ENCODE results near the gene TMED10. TPM values are rescaled to one million over a fixed set of nuclear protein-coding genes. Genes with fewer than 3 reads are reported as not detected.

The TMED10 gene
- total RNA-seq, 2 donors from 2014 or later = 333 to 360 TPM

DNA sequence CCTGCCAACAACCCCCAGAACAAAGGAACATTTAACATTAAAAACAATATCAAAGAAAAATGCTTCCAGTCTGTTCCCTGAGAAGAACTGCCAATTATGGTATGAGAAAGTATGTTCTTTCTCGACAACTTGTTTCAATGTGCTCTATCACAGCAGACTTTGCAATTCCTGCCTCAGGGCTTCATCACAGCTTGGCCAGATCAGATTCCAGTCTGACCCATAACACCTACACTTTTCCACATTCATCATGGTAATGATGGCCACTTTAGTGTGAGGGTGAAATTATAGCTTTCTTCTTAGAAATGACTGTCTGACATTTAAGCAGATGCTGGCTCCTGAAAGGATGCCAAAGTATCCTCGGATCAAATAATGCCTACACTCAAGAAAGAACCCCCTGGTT is 66.5 kb downstream of the TMED10 start:
- DNase-seq (no peak), ATAC-seq (no peak)
- intact Hi-C loops (cut with DNase I, micrococcal nuclease) = no loop called here

DNA sequence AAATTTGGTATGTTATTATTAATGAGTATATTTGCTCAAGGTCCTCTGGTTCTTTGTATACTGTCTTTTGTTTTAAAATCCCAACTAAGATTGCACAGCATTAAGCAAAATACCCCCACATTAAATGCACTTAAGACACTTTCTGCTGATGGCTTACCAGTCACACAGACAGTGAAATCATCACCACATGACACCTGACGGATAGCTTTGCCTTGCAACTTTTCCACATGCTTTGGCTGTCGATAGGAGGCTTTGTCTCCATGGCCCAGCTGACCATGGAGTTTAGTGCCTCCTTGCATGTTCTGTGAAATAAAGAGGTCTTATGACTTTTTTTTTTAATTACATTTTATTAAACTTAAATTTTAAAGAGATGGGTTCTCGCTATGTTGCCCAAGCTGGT is 69.2 kb downstream of the TMED10 start:
- intact Hi-C loops (cut with DNase I, micrococcal nuclease) = no loop called here
- DNase-seq (no peak), ATAC-seq (no peak)

DNA sequence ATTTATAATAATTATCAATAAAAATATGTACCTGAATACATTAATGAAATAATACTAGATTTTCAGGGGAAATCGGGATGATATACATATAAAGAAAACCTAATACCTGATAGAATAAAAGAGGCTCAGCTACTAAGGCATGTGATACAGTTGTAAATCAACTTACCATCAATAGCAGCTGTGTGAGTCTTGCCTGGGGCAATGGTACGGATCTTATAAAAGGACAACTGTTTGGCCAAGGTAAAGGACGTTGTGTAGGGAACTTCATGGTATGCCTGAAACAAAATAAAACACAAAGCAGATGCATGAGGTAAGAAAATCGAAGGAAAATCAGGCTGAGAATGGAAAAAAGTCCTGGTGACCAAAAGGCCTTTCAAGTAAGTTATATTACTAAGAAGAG is 74.9 kb downstream of the TMED10 start:
- ATAC-seq (no peak), DNase-seq (no peak)
- intact Hi-C loops (cut with DNase I, micrococcal nuclease) = no loop called here

DNA sequence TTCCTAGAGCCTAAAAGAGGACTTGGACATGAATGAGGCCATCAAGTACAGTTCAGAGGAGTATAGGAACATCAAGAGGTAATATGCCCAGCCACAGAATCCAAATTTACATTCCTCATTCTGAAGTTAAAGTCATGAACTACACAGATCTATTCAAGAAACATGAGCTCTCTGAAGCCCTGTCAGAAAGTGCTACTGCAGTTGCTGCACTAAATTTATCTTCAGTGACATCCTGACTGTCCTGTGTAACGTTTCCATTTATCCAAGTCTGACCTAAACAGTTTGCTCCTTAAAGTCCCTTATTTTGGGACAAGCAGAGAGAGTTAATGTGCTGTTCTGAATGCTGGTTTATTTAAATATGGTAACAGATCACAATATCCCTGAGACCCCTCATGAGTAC is 77.7 kb downstream of the TMED10 start:
- no peak for DNase-seq
- ATAC-seq = no peak
- intact Hi-C loops (cut with DNase I, micrococcal nuclease) = no loop called here

DNA sequence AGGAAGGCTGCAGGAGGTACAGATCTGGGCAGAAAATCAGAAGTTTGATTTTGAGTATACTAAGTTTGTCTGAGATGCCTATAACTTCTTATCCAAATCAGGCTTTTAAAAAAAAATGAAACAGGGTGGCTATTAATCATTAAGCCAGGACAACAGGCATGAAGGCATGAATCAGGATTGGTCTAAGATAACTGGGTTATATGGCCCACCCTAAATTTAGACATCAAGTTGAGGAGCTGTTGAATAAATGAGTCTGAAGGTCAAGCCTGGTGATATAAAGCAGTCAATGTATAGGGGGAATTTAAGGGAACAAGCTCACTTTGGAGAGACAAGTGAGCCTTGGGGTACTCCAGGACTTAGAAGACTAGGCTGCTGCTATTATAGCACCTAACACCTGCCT is 78.2 kb downstream of the TMED10 start:
- intact Hi-C loops (cut with DNase I, micrococcal nuclease) = no loop called here
- no peak for DNase-seq
- peak; percentile 72 for ATAC-seq

DNA sequence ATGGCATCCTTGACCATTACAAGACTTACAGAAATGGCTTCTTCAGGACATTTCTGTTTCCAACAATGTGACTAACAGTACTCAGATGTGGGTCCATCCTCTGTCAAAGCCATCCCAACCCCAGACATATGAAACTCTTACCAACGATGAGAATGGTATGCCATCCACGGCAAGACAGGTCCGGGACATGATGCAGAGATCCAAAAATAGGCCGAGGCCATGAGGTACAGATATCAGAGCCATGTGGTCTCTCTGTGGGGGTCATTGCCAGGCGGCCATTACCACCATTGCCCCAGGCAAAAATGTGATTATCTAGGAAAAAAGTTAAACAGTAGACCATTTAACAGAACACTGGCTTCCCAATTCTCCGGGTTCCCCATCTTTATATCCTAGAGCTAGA is 79.5 kb downstream of the TMED10 start:
- DNase-seq (no peak), ATAC-seq (no peak)
- intact Hi-C loops (cut with DNase I, micrococcal nuclease) = no loop called here

DNA sequence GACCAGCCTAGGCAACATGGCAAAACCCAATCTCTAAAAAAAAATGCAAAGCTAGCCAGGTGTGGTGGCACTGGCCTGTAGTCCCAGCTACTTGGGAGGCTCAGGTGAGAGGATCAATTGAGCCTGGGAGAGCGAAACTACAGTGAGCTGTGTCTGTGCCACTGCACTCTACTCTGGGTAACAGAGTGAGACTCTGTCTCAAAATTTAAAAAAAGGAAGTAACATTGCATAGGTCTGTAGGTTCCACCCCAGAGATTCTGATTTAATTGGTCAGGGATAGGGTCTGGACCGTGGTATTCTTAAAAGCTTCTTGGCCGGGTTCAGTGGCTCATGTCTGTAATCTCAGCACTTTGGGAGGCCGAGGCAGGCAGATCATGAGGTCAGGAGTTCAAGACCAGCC is 80.7 kb downstream of the TMED10 start:
- intact Hi-C loops (cut with DNase I, micrococcal nuclease) = no loop called here
- ATAC-seq = no peak

DNA sequence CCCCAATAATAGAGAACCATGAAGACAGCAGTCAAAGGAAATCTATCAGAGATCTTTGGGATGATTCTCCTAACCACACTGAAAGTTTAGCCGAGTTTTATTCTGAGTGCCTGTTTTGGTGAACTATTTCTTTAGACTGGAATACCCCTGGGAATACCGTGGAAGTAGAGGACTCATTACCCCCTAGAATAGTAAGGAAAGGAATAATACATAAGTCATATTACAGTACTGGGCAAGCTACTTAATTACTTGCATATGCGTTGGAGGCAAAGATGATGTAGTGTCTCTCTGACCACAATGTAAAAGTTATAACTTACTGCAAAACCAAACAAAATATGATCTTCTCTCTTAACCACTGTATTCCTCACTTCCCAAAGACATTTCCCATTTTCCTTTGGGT is 81.5 kb downstream of the TMED10 start:
- intact Hi-C loops (cut with DNase I, micrococcal nuclease) = no loop called here
- DNase-seq (no peak), ATAC-seq (no peak)

More for the DNA sequence above, 80.7 kb downstream of the TMED10 start:
- DNase-seq = no peak

DNA sequence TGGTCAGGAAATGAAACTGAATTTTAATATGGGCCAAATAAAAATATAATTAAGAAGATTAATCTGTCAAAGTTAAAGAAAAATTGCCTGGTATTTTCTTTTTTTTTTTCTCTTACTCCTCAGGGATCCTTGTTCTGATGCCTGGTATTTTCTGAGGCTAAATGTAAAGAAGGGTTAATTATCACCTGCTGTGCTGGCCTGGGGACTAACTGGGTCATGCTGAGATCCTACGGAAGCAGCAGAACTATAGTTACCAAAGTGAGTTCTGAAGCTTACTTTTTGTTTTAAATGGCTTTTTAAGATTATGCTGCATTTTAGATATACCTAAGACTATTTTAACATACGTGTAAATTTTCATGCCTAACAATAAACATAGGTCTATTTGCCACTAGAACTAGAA is 83.7 kb downstream of the TMED10 start:
- no peak for DNase-seq
- intact Hi-C loops (cut with DNase I, micrococcal nuclease) = no loop called here
- no peak for ATAC-seq

DNA sequence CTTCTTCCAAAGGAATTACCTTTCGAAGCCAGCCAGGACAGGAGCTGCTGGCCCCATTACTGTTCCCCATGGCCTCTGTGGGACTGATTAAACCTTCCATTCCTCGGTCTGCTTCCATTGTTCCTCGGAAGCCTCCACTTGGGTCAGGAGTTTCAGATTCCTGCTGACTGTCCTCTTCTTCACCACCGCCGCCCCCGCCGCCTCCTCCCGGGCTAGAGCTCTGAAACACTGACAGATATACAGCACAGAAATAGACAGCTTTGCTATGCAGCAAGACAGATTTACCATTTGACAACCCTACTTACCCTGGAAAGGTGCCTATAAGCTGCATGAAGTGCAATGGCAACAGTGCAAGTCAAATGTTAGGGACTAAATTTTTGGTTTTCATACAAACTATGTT is 85.2 kb downstream of the TMED10 start:
- no peak for ATAC-seq
- DNase-seq = no peak
- intact Hi-C loops (cut with DNase I, micrococcal nuclease) = no loop called here

DNA sequence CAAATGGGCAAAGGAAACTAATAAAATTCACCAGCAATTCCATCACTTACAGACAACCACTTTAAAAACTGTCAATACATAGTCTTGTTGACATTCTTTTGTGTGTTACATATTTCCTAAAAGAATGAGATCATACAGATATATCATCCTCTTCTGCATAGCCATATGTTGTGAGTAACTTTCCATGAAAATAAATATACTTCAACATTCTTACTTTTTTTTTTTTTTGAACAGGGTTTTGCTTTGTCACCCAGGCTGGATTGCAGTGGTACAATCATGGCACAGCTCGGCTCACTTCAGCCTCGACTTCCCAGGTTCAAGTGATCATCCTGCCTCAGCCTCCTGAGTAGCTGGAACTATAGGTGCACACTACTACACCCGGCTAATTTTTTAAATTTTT is 86.1 kb downstream of the TMED10 start:
- DNase-seq (no peak), ATAC-seq (no peak)
- intact Hi-C loops (cut with DNase I, micrococcal nuclease) = no loop called here

DNA sequence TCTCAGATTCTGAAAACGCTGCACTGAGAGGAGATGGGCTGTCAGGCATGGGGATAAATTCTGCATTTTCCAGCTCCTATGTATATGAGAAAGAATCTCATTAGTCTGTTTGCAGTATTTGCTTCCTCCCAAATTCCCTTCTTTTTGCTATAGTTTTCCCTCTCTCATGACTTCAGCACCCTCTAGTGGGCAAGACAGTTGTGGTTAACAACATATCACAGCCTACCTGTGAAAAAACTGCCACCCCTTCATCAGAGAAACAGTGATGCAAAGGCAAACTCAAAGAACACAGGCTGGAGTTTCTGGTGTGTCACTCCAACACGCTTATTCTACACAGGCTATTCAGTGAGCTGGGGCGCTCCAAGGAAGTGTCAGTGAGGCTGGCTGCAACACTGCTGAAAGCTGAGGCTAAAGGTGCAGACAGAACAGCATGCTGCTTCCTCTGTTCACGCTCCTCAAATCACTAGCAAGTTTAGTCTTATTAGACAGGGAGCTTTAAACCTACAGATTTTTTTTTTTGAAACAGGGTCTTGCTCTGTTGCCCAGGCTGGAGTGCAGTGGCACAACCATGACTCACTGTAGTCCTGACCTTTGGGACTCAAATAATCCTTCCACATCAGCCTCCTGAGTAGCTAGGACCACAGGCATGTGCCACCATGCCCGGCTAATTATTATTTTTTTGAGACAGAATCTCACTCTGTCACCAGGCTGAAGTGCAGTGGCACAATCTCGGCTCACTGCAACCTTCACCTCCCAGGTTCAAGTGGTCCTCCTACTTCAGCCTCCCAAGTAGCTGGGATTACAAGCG is 87.6 kb downstream of the TMED10 start:
- intact Hi-C loops (cut with DNase I, micrococcal nuclease) = loop anchor here in 1 of 2 donors (5.0 kb wide), 1 partner anchor 141 kb away; no protein-coding TSS in a partner anchor
- ATAC-seq (peak; percentile 77), DNase-seq (peak in 1 of 2 donors; percentile 53)

DNA sequence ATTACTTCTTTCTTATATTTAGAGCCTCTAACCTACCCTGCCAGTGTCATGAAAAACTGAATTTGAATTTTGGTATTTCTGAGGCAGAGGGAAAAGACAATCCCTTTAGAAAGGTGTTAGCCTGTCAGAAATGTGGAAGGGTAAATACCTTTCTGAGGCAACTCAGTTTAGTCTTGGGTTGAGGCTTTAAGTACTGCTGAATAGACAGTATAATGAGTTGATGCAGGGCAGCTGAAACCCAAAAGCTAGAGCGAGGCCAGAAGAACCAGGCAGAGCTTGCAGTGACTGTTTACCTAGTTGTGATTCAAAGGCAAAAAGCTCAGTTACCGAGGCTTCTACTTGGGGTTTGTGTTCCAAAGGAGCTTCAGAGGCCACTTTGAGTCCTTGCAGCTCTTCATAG is 88.3 kb downstream of the TMED10 start:
- no peak for DNase-seq
- ATAC-seq = no peak
- intact Hi-C loops (cut with DNase I, micrococcal nuclease) = loop anchor here in 1 of 2 donors (5.0 kb wide), 1 partner anchor 141 kb away; no protein-coding TSS in a partner anchor

DNA sequence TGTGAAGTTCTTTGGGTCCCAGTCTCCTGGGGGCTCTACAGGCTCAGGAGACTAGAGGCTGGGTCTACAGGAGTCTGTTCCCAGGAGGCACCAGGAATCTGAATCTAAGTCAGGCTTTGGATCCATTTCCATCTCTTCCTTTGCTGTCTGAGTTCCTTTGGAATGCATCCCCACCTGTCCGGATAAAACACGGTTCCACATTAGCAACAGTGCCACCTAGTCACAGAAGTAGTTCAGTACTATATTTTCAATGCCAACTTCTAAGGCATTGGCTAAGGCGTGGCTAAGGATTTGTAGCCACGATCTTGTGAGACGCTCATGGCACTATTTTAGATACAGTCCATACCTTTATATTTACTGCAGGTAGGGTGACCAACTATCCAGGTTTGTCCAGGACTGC is 91.9 kb downstream of the TMED10 start:
- ATAC-seq = peak; percentile 88
- intact Hi-C loops (cut with DNase I, micrococcal nuclease) = no loop called here
- no peak for DNase-seq

DNA sequence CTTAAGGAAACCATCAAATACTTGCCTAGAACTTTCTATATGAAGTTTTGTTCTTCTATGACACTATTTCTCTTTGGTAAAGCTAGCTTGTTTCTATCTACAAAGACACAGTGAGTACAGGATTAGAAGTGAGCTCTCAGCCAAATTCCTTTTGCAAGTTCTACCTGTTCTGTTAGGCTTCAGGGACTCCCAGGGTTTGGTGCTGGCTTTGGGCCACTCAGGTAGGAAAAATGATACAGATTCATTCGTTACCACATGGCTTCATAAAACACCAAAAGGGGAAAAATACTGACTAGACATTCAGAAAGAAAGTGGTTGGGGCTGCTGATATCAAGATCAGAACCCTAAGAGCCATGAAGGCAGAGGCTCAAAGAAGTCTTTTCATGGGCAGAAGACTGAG is 93.1 kb downstream of the TMED10 start:
- intact Hi-C loops (cut with DNase I, micrococcal nuclease) = no loop called here
- ATAC-seq (no peak), DNase-seq (no peak)

DNA sequence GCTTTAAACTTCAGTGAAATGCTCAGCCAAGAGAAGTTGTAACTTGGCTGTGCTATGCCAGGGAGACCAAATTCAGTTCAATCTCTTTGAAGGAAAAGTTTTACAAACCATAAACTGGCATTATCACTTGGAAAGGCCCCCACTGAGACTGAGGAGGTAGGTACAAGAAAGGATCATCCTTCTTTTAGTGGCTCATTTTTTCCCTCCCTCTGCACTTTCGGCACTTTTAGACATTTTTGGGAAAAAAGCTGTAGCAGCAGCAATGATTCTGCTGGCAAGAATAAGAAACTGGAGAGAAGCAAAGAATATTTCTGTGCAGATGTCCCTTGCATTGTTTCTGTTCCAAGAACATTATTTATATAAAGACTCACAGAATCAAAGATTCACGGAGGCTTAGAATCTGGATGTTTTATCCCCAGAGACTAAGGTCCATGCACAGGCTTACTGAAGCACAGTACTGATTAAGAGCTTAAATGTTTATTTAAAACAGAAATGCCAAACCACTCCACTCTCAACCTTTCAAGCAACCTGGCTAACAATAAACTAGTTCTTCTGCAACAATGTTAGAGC is 94.7 kb downstream of the TMED10 start:
- ATAC-seq = no peak
- DNase-seq = no peak
- intact Hi-C loops (cut with DNase I, micrococcal nuclease) = no loop called here

Other genes with a start within 250 kb of the TMED10 start
- gene PGF, start 221.0 kb downstream of the TMED10 start, total RNA-seq = 1 to 10 TPM; 1.3 to 2.9 TPM
- 10 to 100 TPM; 36.5 to 48.1 TPM for gene EIF2B2, start 173.7 kb downstream of the TMED10 start, total RNA-seq
- gene MLH3, start 125.1 kb downstream of the TMED10 start, total RNA-seq = 10 to 100 TPM; 19.6 to 27.0 TPM
- gene ACYP1, start 112.6 kb downstream of the TMED10 start, total RNA-seq = 10 to 100 TPM; 14.8 to 20.3 TPM
- gene ZC2HC1C, start 107.0 kb downstream of the TMED10 start, total RNA-seq = 1 to 10 TPM; 3.9 to 4.8 TPM
- gene NEK9, start 49.6 kb downstream of the TMED10 start, total RNA-seq = 10 to 100 TPM; 44.8 to 47.6 TPM
- 100 to 1,000 TPM; 220 to 877 TPM for gene FOS, start 102.2 kb upstream of the TMED10 start, total RNA-seq

All from left colon (tissue), 2 donors.